ENCODE results near the gene ELP6.
"Not testable (repeated sequence)": the region's sequence is repeated elsewhere in the genome, so short reads cannot be mapped to it uniquely, and the experiment has no call there.

The ELP6 gene

GRCh38 chr3:47512416-47513124 lies 942 bp downstream of the ELP6 start:
- no peak for DNase-seq (ENCODE audit: low read depth)

GRCh38 chr3:47505267-47505666 lies 8.2 kb downstream of the ELP6 start:
- DNase-seq (ENCODE audit: low read depth): not testable (repeated sequence)

- DNase-seq (ENCODE audit: low read depth): no peak
Observed at GRCh38 chr3:47504113-47504512, 9.4 kb downstream of the ELP6 start.

GRCh38 chr3:47503033-47503432 lies 10.5 kb downstream of the ELP6 start:
- DNase-seq (ENCODE audit: low read depth): no peak

GRCh38 chr3:47496892-47497291 lies 16.6 kb downstream of the ELP6 start:
- DNase-seq (ENCODE audit: low read depth): no peak

DNA sequence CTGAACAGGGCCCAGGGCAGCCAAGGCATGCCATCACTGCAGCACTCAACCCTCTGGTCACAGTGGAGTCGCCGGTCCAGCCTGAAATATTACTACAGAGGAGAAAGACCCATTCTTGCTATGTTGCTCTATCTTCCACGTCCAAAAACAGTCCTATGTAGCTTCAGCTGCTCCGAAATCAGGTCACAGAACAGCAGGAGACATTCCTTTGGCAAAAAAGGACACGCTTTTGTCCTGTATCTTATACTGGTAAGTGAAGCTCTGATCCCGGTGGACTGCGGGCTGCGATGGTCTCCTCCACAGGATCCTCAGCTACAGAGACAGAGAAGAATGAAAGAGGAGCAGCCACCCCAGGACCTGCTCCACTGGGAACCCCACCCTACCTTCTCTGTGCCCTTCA lies 17.6 kb downstream of the ELP6 start:
- no peak for DNase-seq (ENCODE audit: low read depth)

- DNase-seq (ENCODE audit: low read depth): no peak
Observed at GRCh38 chr3:47495111-47495510, 18.4 kb downstream of the ELP6 start.

GRCh38 chr3:47491777-47492176 lies 21.7 kb downstream of the ELP6 start:
- no peak for DNase-seq (ENCODE audit: low read depth)

- DNase-seq (ENCODE audit: low read depth): no peak
Observed at GRCh38 chr3:47491186-47491585, 22.3 kb downstream of the ELP6 start.

DNA sequence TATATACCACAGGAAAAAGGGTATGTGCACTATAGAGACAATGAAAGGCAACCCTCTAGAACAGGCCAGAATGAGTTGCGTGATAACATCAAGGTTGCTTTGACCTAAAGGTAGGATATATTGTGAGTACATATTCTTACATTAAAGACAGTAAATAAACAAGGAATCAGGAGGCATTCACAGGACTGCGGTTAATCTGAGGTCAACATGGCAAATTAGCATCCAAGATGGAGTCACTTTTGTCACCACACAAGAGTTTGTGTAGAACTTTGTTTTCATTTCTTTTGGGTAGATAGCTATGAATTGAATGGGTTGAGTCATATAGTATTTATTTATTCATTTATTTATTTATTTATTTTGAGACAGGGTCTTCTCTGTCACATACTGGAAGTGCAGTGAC lies 26.2 kb downstream of the ELP6 start:
- DNase-seq (ENCODE audit: low read depth): no peak

DNA sequence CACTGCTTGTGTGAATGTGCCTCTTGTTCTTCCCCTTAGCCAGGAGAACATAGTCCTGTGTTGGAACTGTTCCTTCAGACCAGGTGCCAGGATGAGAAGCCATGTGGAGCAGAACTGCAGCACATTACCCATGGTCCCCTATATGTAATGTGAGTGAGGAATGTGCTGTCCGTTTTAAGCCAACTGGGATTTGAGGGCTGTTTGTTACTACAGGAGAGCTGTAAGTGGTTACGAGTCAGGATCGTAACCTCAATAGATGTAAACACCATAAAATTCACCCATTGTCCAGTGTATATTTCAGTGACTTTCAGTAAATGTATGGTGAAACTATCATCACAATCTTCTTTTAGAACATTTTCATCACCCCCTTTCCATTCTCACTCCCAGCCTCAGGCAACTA lies 27.7 kb downstream of the ELP6 start:
- no peak for DNase-seq (ENCODE audit: low read depth)

DNA sequence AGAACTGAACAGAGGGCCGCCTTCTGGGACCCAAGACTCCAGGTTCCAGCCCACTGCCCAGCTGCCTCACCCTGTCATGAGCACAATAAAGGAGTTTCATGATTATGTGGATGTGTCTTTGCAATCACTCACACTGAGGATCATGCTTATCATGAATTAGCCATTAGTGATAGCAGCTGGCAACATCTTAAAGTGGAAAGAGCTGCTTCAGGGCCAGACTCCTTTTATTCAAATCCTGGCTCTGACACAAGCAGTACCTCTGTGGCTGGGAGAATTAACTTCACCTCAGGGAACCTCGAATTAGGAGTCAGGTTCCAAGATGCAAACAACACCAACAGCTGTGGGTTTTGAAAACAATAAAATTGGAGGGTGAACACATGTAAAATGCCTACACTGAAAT lies 31.1 kb downstream of the ELP6 start:
- no peak for DNase-seq (ENCODE audit: low read depth)

DNA sequence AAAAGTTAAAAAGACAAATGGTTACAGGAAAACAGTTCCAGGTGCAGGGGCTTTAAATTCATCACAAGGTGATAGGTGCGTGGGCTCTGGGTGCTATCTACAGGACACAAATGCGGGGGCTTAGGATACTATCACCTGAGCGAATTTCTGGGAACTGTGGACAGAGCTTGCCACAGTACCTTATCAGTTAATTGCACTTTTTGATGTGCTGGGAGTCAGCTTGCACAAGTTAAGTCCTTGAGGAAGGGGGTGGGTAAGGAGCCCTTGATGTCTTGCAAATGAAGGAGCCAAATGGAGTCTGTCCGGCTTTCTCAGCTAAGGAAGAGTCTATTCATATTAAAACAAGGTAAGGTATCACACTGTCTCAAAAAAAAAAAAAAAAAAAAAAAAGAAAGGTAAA lies 31.7 kb downstream of the ELP6 start:
- DNase-seq (ENCODE audit: low read depth): not testable (repeated sequence)

DNA sequence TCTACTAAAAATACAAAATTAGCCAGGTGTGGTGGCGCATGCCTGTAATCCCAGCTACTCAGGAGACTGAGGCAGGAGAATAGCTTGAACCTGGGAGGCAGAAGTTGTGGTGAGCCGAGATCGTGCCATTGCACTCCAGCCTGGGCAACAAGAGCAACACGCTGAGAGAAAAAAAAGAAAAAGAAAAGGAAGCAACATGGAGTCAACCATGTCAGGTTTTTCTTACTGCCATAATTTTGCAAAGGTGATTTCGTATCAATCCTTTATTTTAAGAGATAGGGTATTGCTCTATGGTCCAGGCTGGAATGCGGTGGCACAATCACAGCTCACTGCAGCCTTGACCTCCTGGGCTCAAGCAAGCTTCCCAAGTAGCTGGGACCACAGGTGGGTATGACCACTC lies 33.2 kb downstream of the ELP6 start:
- not testable (repeated sequence) for DNase-seq (ENCODE audit: low read depth)

GRCh38 chr3:47479826-47480160 lies 33.7 kb downstream of the ELP6 start:
- no peak for DNase-seq (ENCODE audit: low read depth)

- DNase-seq (ENCODE audit: low read depth): no peak
Observed at GRCh38 chr3:47478022-47478421, 35.5 kb downstream of the ELP6 start.

DNA sequence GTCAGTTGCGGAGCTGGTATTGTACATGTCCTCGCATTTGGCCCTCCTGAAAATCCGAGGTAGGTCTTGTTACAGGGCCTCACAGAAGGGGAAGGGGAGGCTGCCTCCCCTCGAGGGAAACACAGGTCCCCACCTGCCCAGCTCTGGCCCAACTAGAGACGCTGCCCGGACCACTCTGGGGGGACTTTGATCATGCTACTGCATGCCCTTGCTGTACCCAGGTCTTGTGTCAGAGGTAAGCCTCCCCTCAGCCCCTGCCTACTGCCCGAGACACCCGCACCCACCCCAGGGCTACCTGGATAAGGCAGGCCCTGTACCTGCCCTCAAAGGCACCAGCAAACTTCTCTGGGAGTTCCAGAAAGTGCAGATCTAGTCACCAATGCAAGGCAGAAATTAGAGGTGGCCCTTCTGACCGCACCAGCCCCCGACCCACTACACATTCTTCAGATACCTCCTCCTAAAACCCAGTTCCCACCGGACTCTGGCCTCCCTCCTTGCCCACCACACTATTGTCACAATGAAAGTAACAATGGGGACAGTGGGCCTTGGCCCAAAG lies 36.8 kb downstream of the ELP6 start:
- no peak for DNase-seq (ENCODE audit: low read depth)

- DNase-seq (ENCODE audit: low read depth): no peak
Observed at GRCh38 chr3:47476330-47476626, 37.2 kb downstream of the ELP6 start.

DNA sequence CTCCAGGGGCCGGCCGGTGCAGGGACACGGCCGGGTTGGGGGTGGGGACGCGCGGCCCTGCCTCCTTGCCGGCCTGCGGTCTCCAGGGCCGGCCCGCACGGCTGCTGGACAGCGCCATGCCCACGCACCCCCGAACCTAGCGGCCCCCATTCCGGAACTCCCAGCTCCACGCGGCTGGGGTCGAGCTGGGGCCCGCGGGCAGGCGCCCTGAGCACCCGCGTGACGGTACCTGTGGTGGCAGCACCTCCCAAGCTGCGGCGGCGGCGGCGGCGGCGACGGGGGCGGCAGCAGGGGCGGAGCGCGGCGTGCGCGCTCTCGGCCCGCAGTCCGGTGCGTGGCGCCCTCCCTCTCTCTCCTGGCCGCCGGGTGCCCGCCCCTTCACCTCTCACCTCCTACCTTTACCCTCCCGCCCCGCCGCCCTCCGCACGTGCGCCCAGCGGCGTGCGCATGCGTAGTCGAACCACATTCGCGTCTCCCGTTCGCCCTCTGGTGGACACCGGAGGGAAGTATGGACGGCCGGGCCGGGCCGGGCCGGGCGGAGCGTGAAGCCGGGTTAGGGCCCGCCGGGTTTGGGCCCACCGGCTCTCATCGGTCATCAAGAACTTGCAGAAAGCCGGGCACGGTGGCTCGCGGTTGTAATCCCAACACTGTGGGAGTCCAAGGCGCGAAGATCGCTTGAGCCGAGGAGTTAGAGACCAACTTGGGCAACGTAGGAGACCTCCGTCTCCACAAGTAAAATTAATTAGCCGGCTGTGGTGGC lies 37.8 kb downstream of the ELP6 start, which contains the start of gene SCAP:
TSS of gene SCAP (minus strand) at position 372 of the 760 bp plus-strand sequence. CDS start 32,948 bp downstream, outside the sequence.
- peak; percentile 58 for DNase-seq (ENCODE audit: low read depth)

- DNase-seq (ENCODE audit: low read depth): peak; percentile 10
Observed at GRCh38 chr3:47475029-47475569, 38.4 kb downstream of the ELP6 start.

DNA sequence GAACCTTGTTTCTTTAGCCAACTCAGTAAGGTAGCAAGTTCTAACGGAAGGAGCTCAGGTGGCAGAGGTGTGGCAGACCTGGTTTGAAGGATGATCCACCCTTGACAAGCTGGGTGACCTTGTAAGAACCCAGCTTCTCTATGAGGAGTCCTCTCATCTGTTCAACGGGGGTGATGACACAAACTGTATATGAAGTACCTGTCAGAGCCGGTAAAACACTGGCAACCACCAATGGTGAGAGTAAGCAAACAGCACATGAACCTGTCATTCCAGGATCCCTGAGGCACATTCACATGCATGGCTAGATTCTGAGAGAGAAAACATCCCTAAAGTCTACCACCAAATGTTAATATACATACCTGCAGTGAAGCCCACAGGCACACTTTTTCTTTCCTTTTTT lies 40.1 kb downstream of the ELP6 start:
- DNase-seq (ENCODE audit: low read depth): no peak

- peak; percentile 5 for DNase-seq (ENCODE audit: low read depth)
Observed at GRCh38 chr3:47469616-47470015, 43.9 kb downstream of the ELP6 start.

DNA sequence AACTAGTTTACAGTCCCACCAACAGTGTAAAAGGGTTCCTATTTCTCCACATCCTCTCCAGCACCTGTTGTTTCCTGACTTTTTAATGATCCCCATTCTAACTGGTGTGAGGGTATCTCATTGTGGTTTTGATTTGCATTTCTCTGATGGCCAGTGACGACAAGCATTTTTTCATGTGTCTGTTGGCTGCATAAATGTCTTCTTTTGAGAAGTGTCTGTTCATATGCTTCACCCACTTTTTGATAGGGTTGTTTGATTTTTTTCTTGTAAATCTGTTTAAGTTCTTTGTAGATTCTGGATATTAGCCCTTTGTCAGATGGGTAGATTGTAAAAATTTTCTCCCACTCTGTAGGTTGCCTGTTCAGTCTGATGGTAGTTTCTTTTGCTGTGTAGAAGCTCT lies 45.2 kb downstream of the ELP6 start:
- not testable (repeated sequence) for DNase-seq (ENCODE audit: low read depth)
